Activated CD4-positive, alpha-beta T cell treated with anti-CD3 and anti-CD28 coated beads for 4 hours (primary cell): Measurements from ENCODE around the gene GPR89A.
"Not testable (repeated sequence)": the region's sequence is repeated elsewhere in the genome, so short reads cannot be mapped to it uniquely, and the experiment has no call there.

Experiments used
- DNase-seq, 2 donors: peaks; one replicate each; pipeline ENCODE4 v3.0.0-alpha.2; 2020

The GPR89A gene

DNA sequence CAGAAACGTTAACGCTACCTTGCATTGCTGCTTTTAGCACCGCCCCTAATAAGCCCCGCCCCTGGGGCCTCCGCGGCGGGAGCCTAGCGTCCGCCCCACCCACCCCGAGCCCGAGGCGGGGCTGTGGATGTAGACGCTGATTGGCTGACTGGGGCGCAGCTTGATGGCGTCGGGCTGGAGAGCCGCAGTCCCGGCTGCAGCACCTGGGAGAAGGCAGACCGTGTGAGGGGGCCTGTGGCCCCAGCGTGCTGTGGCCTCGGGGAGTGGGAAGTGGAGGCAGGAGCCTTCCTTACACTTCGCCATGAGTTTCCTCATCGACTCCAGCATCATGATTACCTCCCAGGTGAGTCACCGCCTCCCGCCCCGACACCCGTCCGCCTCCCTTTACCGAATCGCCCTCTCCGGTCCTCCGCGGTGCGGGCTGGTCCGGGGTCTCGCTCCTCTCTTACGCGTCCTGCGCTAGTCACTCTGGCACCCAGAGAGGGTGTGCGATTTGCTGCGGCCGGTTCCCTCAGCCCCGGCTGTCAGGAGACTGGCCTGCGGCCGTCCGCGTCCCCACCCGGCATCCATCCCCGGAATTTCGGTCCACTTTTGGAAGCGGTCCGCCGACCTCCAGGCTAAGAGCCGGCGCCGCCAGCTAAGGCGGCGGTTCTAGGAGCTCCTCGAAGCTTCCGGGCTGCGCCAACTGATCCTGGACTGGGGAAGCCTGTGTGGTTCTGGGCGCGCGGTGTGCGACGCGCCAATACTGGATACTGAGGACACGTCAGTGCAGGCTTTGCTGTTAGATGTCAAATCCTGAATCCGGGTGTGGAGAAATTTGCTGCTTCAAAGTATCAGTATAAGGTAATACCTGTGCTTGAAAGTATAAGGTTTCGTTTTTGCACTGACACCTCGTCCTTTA is at the start of gene GPR89A:
TSS of gene GPR89A (plus strand) at position 156 of the 901 bp plus-strand sequence. CDS start at position 302, 146 bp downstream.
- DNase-seq: peak; percentile 93 to 96

DNA sequence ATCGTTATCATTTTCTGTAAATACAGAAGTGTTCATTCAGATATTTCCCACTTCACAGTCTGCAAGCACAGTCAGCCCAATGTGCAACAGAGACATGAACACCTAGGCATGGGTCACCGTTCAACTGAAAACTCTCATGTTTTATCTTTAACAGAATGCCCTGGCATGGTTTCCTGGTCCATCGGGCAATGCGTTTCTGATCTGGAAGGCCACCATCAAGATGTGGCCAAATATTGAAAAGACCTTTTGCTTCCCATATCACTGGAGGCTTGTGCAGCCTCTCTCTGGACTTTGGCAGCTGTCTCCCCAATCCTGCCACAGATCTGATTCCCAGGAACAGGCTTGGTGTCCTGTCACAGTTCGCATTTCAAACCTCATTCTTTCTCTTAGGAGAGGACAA is 21.0 kb upstream of the GPR89A start:
- DNase-seq: not testable (repeated sequence)

DNA sequence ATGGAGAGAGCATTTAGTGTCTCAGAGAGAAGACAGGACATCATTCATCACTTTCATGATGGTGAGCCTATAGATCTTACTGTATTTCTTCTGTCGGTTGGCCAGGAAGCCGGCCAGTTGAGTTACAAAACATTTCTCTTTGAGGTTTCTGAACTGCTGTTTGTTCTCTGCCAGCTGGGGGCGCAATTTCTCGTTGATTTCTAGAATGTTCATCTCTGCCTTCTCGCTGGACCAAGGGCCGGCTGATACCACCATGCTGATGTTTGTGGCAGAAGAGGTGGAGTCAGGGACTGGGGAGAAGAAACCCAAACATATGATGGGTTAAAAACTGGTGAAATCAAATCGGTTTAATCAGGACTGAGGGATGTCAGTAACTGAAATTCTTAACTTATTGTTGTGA is 17.0 kb upstream of the GPR89A start:
- DNase-seq: peak; percentile 12 to 34

DNA sequence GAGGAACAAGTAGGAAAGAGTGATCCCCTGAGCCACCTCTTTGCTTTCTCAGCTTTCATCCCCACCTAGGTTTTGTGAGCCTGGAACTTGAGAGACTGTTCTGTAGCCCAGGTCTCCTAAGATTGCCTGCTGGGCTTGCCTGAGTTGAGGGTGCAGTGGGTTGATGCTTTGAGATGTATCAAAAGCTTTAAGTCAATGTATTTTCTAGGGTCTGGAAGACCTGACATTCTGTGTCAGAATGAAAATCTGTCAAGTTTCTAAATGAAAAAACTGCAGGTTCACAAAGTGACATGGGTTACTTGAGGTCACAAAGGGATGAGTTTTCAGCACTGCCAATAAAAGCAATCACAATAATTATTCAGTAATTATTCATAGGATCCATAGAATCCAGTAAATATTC is 15.4 kb upstream of the GPR89A start:
- DNase-seq: not testable (repeated sequence)

DNA sequence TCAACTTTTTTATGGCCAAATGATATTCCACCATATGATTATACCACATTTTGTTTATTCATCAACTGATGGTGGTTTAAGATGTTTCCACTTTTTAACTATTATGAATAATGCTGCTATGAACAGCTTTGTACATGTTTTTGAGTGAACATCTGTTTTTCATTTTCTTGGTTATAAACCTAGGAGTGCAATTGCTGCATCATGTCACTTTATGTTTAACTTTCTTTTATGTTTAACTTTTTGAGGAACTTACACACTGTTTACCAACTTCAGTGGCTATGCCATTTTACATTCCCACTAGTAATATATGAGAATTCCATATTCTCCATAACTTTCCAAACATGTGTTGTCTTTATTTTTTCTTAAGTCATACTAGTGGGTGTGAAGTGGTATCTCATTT is 12.4 kb upstream of the GPR89A start:
- DNase-seq: not testable (repeated sequence)

DNA sequence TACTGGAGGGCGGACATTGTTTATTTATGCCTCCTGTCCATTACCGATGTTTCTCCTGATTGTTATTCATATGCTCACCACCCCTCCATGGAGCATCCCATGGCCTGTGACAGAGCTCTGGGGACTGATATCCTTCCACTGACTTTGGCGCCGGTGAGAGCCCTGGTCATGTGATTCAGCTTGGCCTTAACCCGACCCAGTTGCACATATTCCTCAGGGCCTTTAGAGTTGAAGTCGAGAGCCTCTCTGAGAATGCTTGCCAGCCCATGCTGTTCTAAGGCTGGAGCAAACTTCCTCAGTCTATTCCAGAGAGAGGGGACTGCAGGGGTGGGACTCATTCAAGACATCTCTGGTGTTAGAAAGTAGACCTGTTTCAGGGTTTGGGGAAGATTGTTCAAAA is 11.6 kb upstream of the GPR89A start:
- DNase-seq: not testable (repeated sequence)

DNA sequence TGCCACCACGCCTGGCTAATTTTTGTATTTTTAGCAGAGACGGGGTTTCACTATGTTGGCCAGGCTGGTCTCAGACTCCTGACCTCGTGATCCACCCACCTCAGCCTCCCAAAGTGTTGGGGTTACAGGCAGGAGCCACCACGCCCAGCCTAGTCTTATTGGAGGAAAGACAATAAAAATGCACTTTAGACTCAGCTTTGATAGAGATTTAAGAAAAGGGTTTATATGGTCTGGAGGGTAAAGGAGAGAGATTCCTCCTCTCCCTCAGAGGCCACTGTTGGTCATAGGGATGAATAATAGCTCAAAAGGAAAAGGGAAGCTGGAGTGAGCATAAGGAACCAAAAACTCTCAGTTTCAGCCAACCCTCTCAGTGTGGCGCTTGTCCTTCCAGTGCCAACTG is 8.4 kb upstream of the GPR89A start:
- DNase-seq: not testable (repeated sequence)

DNA sequence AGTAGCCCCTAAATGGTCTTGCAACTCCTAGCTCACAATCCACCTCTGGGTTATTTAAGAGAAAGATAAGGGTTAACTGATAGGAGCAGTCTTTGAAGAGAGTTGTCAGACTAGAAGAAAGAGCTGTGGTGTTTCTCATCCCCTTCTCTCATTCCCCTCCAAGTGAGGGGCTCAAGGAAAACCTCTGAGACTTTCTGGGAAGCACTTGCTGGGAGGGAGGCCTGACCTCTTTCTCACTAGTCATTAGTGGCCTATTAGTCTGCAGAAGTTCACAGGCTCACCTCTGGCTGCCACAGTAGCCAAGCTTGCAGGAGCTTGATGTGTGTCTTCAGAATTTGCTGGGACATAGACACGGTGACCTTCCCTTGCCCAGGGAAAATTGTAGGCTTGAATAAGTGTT is 6.2 kb upstream of the GPR89A start:
- no peak for DNase-seq

DNA sequence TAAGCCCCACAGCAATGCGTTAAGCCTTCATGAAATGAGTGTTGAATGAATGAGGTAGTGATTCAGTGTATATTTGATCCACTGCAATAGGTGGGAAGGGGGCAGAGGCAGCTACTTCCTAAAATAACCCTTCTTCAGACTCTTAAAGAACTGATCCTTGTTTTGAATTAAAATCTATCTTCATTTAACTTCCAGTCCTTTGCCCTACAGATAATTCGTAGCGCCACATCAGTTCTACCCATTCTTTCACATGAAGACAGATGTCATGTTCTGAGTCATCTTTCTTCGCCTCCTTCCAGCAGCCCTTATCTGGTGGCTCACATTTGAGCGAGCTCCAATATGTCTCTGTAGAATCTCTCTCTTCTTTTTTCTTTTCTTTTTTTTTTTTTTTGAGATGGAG is 948 bp upstream of the GPR89A start:
- DNase-seq: not testable (repeated sequence)

DNA sequence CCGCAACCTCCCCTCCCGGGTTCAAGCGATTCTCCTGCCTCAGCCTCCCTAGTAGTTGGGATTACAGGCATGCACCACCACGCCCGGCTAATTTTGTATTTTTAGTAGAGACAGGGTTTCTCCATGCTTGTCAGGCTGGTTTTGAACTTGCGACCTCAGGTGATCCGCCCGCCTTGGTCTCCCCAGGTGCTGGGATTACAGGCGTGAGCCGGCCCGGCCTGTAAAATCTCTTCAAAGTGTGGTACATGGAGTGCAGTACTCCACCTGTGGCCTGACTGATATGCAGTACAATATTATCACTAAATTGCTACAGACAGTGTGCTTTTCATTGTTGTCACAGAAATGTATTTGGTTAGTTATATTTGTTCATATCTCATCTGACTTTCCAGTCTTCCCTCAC is 499 bp upstream of the GPR89A start:
- not testable (repeated sequence) for DNase-seq

DNA sequence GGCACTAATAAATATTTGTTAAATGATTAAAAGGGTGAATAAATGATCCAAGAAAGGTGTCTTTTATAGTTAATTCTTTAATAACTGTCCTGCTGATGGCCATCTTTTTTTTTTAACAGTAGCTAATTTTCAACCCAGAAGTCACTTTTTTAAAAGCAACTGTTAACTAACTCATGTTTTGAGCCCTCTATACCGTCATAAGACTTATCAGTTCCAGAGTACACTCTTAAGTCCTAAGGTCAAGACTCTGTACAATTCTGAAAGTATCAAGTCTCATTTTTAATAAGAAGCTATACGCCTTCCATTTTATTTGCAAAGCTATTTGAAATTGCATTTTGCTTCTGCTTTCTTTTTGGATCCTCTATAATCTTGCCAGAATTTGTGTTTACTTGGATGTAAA is 3.0 kb downstream of the GPR89A start:
- DNase-seq: not testable (repeated sequence)

DNA sequence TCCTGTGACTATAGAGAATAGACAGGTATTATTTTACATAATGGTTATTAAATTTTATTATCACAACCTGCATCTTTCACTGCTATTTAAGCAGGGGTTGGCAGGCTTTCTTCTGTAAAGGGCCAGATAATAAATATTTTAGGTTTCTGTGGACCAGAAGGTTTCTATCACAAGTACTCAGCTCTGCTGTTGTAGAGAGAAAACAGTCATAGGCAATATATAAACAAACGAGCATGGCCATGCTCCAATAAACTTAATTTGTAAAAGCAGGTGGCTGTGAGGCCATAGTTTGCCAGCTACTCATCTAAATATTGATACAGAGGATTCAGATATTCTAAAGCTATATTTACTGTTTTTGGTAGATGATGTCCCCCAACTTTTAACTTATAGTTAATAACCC is 12.3 kb downstream of the GPR89A start:
- not testable (repeated sequence) for DNase-seq

DNA sequence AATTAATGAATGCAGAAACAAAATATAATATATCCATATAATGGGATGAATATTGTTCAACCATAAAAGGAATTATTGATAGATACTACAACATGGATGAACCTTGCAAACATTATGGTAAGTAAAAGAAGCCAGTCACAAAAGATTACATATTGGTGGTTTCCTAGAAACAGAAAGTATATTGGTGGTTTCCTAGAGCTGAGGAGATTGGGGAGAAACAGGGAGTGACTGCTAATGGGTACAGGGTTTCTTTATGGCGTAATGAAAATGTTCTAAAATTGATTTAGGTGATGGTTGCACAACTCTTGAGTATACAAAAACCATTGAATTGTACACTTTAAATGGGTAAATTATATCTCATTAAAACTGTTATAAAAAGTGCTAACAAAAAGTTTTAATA is 14.4 kb downstream of the GPR89A start:
- not testable (repeated sequence) for DNase-seq

DNA sequence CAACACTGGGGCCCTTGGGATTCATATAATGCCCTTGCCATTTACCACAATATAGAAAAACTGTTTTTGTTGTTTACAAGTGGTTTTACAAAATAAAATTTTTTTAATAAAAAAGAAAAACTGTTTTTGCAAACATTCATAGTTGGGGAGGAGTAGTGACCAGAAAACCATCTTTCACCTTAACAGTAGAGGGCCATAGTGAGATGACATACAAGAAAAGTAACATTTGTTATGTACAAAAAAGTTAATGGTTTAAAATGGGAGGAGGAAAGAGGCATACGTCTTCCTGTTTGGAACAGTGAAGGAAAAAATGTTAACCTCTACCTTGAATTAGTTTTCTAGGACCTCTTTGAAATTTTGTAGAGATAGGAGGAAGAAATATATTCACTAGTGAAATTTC is 28.4 kb downstream of the GPR89A start:
- not testable (repeated sequence) for DNase-seq

DNA sequence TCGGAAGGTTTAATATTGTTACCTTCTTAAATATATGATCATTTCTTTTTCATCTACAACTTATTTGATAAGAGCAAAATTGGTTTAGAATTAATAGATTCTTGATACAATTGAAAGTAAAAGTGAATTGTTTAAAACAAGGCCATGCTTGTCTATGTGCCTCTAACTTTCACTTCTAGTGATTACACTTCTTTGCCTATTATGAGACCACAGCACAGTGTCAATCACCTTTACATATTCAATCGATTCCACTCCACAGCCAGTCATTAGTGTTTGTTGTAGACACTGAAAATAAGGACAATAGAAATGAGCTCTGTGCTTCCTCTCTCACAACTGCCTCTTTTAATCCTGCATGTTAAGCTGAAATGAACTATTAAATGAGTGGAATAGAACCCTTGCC is 34.1 kb downstream of the GPR89A start:
- DNase-seq: not testable (repeated sequence)

DNA sequence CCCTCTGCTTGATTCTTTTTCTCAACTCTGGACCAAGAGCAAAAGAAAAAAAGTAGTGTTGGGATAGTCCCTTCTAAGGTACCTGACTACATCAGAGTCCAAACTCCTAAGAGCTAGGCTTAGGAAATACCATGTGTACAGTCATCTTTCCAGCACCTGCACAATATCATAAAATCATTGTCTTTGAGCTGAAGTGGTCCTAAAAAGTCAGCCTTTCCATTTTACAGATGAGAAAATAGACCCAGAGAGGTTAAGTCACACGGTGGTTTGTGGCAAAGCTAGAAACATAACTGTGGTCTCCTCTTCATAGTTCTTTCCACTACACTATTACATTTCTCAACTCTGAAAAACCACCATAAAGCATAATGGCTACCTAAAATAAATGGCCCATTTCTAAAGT is 36.2 kb downstream of the GPR89A start:
- DNase-seq: not testable (repeated sequence)

DNA sequence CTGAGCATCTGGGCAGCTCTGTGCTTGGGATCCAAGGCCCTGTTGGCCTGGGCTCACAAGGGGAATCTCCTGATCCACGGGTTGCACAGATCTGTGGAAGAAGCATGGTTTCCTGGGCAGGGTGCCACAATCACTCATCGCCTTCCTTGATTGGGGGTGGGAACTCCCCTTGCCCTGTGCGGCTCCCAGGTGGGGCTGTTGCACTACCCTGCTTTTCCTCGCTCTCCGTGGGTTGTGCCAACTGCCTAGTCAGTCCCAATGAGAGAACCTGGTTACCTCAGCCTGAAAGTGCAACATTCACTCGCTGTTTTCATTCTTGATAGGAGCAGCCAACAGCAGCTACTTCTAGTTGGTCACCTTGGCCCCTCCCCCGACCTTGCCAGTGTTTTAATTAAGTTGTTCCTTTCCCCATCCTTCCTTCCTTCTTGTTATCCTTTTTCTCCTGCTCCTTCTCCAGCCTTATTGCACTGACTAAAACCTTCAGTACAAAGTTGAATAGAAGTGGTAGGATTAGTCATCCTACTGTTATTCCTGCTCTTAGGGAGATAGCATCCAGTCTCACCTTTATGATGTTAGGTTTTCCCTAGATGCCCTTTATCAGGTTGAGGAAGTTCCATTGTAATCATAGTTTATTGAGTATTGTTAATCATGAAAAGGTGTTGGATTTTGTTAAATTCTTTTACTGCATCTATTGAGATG is 48.6 kb downstream of the GPR89A start:
- DNase-seq: not testable (repeated sequence)

DNA sequence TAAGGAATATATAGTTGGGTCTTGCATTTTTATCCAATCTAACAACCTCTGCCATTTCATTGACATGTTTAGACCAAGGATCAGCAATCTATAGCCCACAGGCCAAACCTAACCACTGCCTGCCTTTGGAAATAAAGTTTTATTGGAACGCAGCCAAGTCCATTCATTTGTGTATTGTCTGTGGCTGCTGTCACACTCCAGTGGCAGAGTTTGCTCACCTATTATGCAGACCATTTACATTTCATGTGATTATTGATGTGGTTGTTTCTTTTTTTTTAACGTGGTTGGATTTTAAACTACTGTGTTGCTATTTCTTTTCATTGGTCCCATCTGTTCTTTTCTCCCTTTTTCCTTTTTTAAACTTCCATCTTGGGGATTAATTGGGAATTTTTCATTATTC is 54.7 kb downstream of the GPR89A start:
- not testable (repeated sequence) for DNase-seq

DNA sequence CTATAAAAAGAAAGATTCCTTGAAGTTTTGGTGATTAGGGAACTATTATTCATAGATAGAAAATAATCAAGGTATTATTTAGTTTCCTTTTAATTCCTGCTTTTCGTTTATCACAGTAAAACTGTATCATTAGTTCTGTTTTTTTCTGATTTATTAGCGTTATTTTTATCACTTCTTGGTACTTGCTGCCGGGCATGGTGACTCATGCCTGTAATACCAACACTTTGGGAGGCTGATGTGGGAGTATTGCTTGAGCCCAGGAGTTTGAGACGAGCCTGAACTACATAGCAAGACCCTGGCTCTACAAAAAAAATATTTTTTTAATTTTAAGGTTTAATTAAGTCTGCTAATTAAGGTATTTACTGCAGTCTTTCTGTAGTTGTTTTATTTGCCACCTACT is 57.2 kb downstream of the GPR89A start:
- DNase-seq: not testable (repeated sequence)

DNA sequence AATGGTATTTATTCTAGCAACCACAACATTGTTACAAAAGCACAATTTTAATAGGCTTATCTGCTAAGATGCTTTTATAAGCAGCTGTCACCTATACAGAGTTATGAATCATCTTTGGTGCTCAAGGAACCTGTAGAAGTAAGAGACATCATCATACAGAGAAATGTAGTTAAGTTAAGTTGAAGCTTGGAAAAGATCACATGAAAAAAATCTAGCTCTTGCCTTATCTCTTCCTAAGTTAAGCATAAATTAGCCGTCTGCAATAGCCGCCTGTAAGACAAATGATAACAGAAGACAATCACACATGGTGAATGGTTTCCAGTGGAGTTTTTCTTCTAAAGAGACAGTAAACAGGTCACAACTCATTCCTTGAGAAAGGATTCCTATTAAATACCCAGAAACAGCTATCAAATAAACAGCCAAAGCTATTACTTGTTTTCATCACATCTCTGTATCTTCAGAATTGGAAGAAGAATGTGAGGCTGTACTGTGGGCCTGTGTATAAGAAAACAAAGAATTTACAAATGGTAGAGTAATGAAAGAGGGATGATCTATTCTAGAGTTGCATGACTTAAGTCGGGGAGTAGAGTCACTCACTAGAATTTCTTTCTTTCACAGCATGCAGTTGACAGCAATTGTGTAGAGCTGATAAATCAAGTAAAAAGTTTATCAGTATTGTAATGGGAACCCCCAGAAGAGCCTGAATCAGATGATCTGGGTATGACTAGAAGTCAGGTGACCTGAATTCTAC is 63.4 kb downstream of the GPR89A start:
- DNase-seq: not testable (repeated sequence)

DNA sequence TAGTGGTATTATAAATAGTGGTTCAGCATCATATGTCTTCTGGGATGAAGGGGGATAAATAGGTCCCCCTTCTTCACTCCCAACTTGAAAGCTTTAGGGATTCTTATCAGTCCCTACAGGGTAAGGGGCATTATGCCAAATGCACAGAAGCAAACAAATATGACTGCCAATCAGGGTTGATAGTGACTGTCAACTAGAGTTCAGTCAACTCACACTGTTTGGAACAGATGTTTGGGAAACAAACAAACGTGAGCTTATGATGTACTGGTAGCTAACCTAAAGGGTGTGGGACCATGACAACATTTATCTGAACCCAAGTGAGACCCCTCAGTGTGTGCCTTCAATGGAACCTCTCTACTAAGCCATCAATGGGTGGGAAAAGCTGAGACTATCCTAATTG is 65.4 kb downstream of the GPR89A start:
- DNase-seq: not testable (repeated sequence)

DNA sequence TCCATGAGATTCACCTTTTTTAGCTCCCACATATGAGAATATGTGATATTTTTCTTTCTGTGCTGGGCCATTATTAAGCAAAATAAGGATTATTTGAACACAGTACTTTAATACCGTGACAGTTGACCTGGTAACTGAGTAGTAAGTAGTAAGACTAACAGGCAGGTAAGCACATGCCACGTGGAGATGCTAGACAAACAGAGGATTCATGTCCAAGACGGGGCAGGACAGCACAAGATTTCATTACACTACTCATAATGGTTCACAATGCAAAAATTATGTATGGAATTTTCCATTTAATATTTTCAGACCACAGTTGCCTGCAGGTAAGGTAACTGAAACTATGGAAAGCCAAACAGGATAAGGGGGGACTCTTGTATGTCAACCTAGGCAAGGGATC is 77.1 kb downstream of the GPR89A start:
- not testable (repeated sequence) for DNase-seq

DNA sequence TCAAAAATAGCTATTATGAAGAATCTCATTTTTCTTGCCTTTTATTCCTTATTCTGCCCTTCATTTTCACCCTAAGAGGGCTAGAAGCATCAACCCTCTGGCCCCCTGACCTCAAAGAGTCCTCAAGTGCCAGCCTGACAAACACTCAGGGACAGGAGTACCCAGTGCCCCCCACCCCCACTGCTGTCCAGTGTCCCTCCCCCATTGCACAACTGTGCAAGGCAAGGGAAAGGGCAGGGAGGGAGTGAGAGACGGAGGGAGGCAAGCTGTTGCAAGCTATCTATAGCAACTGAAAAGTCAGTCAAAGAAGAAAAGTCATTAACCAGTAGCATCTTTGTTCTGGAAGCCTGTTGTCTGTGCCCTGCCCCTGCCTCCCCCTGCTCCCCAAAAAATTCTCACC is 78.3 kb downstream of the GPR89A start:
- not testable (repeated sequence) for DNase-seq
